SW 1271 (cell line): ENCODE results near the gene CNOT6L.
"Not testable (repeated sequence)": the region's sequence is repeated elsewhere in the genome, so short reads cannot be mapped to it uniquely, and the experiment has no call there.

Experiments
- DNase-seq, 2 experiments: peaks; one replicate each; lab custom pipeline; 2025; lab: John Stamatoyannopoulos, UW

The CNOT6L gene

GRCh38 chr4:77782102-77782835, 36.9 kb downstream of the CNOT6L start:
- DNase-seq: no peak

GRCh38 chr4:77780762-77781161, 38.4 kb downstream of the CNOT6L start:
- not testable (repeated sequence) for DNase-seq

DNA sequence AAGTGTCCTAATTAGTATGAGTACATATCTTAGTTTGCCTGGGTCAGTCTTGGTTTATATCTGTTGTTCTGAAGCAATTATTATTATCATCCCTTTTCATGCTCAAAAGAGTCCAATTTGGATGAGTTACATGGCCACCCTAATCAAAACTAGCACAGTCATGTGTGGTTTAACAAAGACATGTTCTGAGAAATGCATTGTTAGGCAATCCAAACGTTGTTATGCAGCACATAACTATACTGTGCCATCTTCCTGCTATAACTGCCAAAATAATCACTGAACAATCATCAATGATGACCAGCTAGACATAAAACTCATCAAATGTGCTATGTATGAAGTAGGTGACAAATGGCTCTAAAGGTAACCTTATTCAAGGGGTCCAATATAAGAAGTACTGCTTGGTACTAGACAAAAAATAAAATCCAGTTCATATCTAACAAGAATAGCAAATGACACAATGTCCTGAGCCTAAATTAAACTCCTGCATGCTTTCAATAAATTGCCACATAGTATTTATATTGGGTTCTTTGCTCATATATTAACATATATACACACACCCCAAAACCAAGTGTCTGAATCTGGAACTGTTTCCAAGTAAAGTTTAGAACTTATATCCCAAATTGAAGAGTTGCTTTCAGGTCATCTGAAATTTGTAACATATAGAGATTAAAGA, 41.9 kb downstream of the CNOT6L start:
- no peak for DNase-seq

DNA sequence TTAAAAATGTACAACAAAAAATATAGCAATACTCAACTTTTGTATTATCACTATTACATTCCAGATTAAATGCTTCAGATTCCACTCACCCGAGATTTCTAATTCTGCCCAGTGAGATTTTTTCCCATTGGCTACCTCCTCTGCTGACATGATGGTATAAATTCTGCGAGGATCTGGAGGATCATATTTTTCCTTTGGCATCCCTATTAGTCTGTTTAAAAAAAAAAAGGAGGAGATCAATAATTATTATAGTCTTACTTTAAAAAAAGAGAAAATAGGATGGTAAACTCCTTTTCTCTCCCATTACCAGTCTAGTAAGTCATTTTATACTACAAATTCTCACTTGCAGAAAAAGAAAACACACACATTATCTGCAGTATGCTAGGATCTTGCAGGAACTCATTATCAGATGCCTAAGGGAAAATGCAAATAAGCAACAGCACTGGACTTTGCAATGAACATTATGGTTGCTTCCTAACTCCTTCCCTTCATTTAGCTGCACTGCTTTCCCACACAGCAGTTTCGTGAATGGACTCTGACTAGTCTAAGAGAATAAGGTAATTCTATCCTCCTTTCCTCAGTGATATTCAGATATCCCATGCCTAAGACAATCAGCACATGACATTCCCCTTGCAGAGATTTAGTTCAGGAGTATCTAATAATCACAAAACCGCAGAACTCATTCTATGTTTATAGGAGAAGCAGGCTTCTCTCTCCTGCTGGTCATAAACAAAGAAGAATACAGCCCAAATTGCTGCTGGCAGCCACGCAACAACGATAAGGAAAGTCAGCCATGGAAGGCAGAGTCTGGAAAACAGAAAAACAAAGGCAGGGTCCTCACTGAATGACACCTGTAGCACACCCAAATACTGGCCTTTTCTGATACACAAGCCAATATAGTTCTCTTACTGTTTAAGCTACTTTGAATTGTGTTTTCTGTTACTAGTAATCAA, 42.7 kb downstream of the CNOT6L start:
- DNase-seq: no peak

GRCh38 chr4:77773101-77773500, 46.1 kb downstream of the CNOT6L start:
- no peak for DNase-seq

- DNase-seq: no peak
Measured at GRCh38 chr4:77771566-77771965, 47.6 kb downstream of the CNOT6L start.

- DNase-seq: no peak
Measured at GRCh38 chr4:77765720-77766119, 53.4 kb downstream of the CNOT6L start.

DNA sequence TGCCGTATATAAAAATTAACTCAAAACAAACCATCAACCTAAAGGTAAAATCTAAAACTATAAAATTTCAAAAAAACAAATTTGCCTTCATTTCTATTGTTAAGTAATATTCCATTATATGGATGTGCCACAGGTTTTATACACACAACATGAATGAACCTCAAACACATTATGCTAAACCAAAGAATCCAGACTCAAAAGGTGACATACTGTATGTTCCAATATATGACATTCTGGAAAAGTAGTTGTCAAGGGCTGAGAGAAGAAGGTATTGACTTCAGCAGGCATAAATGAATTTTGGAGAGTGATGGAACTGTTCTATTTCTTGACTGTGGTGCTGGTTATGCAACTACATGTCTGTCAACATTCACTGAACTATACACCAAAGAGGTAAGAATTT, 56.6 kb downstream of the CNOT6L start:
- no peak for DNase-seq

DNA sequence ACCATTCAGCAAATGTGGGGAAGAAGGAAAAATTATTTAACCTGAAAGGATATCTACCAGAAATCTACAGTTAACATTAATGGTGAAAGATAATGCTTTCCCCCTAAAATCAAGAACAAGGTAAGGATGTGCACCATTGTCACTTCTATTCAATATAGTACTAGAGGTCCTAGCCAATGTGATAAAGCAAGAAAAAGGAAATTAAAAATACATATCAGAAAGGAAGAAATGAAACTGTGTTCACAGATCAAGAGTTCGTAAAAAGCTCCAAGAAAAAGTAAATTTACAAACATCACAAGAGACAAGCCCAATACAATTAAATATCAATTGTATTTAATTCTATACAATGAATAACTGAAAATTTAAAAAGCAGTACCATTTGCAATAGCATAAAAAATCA, 57.6 kb downstream of the CNOT6L start:
- DNase-seq: no peak

DNA sequence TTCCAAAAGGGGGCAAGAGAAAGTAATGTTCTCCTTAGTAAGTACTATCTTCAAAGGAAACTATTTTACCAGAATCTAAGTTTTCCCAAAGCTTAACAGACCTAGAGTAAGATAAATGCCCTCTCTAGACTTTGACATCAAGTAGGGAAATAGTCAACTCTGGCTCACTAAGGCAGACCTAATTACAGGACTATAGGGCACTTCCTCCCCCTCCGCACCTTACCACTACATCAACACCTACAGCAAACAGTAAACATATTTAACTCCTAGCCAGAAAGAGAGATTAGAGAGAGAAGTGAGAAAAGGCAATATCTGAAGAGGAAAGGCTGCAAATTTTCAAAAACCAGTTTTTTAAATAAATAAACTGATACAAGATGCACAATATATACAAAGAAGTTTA, 60.4 kb downstream of the CNOT6L start:
- DNase-seq: no peak

DNA sequence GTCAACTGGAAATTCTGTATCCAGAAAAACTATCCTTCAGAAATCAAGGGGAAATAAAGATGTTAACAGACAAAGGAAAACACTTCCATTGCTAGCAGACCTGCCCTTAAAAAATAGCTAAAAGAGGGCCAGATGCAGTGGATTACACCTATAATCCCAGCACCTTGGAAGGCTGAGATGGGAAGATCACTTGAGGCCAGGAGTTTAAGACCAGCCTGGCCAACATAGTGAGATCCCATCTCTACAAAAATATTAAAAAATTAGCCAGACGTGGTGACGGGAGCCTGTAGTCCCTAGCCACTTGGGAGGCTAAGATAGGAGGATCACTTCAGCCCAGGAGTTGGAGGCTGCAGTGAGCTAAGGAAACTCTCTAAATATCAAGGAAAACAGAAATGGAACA, 67.4 kb downstream of the CNOT6L start:
- no peak for DNase-seq

DNA sequence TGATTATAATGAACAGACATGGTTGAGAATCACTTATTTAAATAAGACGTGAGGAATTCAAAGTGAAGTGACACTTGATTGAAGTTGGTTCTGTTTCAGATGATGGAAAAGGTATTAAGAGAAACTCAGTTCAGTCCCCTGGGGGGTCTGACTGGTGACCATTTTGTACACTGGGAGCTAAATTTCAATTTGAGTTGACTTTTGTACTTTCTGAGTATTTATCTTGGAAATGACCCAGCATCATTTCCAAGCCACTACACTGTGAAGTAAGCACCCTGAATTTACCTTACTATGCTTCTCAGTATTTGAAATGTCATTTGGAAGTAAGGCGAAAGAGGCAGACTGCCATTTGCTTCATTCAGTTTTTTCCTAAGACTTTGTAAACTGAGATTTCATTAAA, 73.4 kb downstream of the CNOT6L start:
- no peak for DNase-seq

- no peak for DNase-seq
Measured at GRCh38 chr4:77742054-77742453, 77.1 kb downstream of the CNOT6L start.

DNA sequence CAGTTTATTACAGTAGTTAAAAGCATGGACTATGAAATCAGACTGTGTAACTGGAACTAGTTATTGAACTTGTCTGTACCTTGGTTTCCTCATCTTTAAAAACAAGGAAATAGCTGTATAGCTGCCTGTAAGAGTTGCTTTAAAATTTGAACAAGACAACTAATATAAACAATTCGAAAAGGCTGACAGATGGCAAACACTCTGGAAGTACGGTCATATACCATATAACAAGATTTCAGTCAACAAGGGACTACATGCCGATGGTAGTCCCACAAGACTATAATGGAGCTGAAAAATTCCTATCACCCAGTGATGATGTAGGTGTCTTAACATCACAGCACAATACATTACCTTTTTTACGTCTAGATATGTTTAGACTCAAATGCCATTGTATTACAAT, 78.7 kb downstream of the CNOT6L start:
- no peak for DNase-seq

- peak in 1 of 2 experiments; percentile 29 for DNase-seq
Measured at GRCh38 chr4:77734928-77735327, 84.2 kb downstream of the CNOT6L start.

DNA sequence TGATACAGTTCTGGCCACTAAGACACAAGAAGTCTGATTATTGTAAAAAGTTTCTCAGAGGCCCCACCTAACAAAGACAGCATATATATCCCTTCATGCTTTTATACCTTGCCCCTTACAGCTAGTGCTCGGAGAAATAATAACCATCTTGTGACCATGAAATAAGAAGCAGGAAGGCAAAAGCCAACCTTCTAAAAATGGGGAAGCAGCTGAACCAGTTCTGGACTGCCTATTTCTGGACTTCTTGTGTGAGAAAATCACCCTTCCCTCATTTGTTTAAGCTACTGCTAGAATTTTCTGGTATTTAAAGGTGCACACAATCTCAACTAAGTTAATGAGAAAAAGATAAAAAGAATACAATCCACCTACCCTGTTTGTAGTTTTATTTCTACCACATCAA, 87.5 kb downstream of the CNOT6L start:
- DNase-seq: no peak

DNA sequence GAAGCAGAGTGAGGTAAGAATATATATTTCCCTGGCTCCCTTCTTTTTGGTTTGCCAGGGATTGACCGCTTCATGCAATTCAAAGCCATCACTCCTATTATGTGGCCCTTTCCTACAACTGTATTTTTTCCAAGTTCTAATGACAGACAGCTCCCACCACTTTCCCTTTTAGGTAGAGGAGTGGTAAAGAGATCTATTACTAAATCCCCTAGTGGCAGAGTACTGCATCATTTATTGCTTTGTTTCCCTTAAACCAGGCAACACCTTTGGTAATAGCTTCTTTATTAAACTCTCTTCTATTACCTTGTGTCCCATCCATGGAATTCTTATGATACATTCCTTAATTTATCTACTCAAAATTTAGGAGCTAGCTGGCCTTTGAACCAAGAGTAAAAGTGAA, 90.7 kb downstream of the CNOT6L start:
- no peak for DNase-seq

GRCh38 chr4:77721073-77721472, 98.1 kb downstream of the CNOT6L start:
- DNase-seq: no peak

DNA sequence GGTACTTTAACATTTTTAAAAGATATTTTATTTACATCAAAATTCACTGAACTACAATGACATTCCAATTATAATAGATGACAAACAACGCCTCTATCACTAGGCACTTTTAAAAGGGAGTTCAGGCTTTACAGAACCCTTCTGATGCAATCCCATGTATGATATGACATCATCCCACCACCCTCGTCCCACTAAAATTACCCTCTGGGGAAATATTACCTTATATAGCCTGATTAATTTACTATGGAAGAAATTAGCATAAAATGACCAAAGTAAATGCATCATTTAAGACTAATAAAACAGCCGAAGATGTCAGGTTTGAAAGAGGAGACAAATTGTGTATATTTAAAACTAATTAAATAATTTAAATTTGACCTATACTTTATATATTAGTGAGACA, 100.7 kb downstream of the CNOT6L start:
- not testable (repeated sequence) for DNase-seq

DNA sequence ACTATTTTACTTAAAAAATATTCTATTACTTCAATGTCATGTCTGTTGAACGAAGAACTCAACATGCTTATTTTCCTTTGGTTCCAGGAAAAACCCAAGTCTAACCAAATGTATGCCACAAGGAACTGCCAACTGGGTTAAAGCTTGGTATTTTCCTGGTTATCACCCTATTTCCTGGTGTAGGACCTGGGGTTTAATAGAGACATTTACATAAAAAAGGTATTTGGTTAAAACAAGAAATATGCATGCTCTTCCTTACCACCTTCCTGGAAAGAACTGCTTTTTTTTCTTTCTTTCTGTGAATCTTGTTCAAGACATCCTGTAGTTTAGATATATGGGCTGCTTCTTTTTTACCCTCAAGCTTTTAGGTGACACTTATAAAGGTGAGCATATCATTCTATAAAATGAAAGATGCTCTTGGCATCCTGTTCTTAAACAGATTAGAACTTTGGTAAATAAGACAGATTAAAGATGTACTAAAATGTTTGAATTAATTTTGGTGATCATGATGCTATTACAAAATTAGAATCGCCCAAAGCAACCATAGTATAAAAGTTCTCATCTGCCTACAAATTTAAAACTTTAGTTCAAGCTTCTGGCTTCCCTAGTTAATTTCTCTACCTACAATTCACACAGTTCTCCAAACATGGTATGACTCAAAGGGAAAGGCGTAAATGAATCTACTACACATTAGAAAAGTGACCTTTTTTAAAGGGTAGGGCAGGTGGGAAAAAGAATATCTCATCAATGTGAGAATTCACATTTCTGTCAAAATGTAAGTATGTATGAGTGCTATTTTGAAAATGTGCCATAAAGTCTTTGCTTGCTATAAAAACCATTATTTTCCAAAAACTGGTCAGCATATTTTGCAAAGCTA, 103.5 kb downstream of the CNOT6L start:
- no peak for DNase-seq

GRCh38 chr4:77714514-77714913, 104.7 kb downstream of the CNOT6L start:
- DNase-seq: no peak

DNA sequence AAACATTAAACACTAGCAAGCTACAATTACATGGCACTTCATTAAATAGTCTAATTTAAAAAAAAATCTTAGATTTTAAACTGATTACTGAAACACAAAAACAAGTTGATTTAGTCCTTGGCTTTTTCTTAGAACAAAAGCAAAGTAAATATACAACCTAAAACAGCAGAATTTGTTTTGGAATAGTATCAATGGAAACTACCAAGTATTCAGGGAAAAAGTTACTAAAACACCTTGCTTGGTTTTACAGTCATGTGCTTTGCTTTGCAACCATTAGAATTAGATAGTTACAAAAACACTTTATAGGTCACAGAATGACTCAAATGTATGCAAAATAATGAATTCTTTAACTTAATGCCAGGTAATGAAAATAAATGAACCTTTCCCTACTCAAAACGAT, 105.3 kb downstream of the CNOT6L start:
- no peak for DNase-seq
